Suprapubic skin (tissue), 4 donors: ENCODE results near the gene ANKS4B. TPM values are rescaled to one million over a fixed set of nuclear protein-coding genes. Genes with fewer than 3 reads are reported as not detected.

Experiments used
- DNase-seq, 2 donors: peaks; one replicate each; pipeline ENCODE4 v3.0.0-alpha.2; 2019; ENCODE audit warnings: low spot score in 2 of 2
- H3K27ac ChIP-seq: fragments of 200-600 bp; sonication (generic); one replicate; pipeline ENCODE4 v1.5.1; 2019
- H3K27me3 ChIP-seq: fragments of 200-600 bp; sonication (generic); one replicate; pipeline ENCODE4 v1.5.1; 2019
- H3K36me3 ChIP-seq: fragments of 200-600 bp; sonication (generic); one replicate; pipeline ENCODE4 v1.5.1; 2019
- H3K4me1 ChIP-seq: fragments of 200-600 bp; sonication (generic); one replicate; pipeline ENCODE4 v1.5.1; 2019
- H3K4me3 ChIP-seq: fragments of 200-600 bp; sonication (generic); one replicate; pipeline ENCODE4 v1.5.1; 2019; ENCODE audit warnings: mild to moderate bottlenecking
- H3K9me3 ChIP-seq: fragments of 200-600 bp; sonication (generic); one replicate; pipeline ENCODE4 v1.5.1; 2019
- EP300 ChIP-seq: sonication (generic); formaldehyde crosslinking; IDR thresholded peaks from one replicate; pipeline ENCODE4 v1.6.1; 2017; ENCODE audit warnings: antibody characterized with exemption
- POLR2A ChIP-seq, 2 donors: fragments of 450-650 bp; IDR thresholded peaks; one replicate each; pipeline ENCODE4 v1.6.1; 2017; ENCODE audit warnings: antibody characterized with exemption in 2 of 2, mild to moderate bottlenecking in 2 of 2, moderate library complexity in 2 of 2
- POLR2AphosphoS5 ChIP-seq, 3 donors: sonication (generic); formaldehyde crosslinking; IDR thresholded peaks; one replicate each; pipeline ENCODE4 v1.6.1; 2017; ENCODE audit warnings: antibody characterized with exemption in 3 of 3
- WGBS: methylation state at CpG from one replicate; pipeline ENCODE4 v1.1.5; 2018; 5-methylcytosine and 5-hydroxymethylcytosine counted together
- total RNA-seq, 4 donors: library from RNA; depleted of rRNA; stranded (reverse); fragments of >200 nt; gene quantifications; one replicate each; pipeline ENCODE4 v1.1.0, GENCODE V29; 2016
- TF ChIP-seq, protein P1 (sequence below), 2 donors: fragments of 200-600 bp in 1 of 2; fragments of 450-650 bp in 1 of 2; sonication (generic) in 1 of 2; IDR thresholded peaks; one replicate each; pipeline ENCODE4 v1.5.1; 2016 to 2019; ENCODE audit warnings: antibody characterized with exemption in 2 of 2, mild to moderate bottlenecking in 1 of 2, moderate library complexity in 1 of 2

ANKS4B gene
- total RNA-seq, 4 donors from 2014 or later, result not detected

DNA sequence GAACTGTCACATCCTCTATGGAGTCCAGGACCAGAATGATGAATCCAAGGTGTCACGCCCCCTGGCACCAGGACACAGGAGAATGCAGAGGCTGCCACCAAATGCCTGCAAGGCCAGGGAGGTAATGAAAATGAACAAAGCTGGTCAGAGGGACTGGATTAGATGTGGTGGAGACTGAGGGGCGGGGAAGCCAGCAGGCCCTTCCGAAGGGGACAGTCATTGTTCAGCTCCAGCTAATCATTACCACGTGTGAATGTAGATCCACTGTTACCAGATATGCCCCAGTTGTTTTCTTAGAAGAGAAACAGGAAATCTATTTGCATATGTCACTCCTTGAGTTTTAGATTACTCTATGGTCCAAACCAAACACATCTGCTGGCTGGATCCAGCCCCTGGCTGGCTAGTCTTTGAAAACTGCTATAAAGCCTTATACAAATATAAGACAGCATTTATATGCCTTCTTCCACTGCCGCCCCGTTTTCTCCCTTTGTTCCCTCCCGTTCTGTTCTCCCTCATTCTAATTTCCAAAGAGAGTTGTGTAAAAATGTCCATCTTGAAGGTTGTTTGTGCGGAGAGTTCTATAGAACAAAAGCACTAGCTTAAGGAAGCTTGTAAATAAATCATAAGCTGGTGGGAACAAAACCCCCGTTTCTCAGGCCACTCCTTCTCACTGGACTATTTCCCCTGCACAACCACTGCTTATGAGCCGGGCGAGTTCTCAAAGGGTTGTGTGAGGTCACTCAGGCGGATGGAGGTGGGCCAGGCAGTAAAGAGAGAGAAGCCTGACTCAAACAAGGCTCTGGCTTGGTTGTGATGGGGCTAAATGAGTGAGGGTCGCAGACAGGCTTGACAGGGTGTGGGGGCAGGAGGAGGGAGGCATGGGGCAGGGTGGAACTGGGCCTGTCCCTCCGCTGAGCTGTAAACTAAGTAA lies 30.4 kb downstream of the ANKS4B start:
- Histone ChIP-seq H3K36me3 (no peaks in the 10 kb centered on the region), H3K9me3 (no peaks in the 10 kb centered on the region), H3K27me3 (no peaks in the 10 kb centered on the region), H3K4me1 (peaks cover 4% of the 10 kb centered on the region), H3K4me3 (no peak overlapping the region), H3K27ac (peak overlapping the region; percentile 49)
- DNase-seq, result no peak
- TF ChIP-seq POLR2AphosphoS5 (IDR thresholded peaks at IDR 0.05), result no peak
- TF ChIP-seq POLR2A (IDR thresholded peaks at IDR 0.05), result no peak
- TF ChIP-seq EP300, result no peak
- TF ChIP-seq, protein P1, sequence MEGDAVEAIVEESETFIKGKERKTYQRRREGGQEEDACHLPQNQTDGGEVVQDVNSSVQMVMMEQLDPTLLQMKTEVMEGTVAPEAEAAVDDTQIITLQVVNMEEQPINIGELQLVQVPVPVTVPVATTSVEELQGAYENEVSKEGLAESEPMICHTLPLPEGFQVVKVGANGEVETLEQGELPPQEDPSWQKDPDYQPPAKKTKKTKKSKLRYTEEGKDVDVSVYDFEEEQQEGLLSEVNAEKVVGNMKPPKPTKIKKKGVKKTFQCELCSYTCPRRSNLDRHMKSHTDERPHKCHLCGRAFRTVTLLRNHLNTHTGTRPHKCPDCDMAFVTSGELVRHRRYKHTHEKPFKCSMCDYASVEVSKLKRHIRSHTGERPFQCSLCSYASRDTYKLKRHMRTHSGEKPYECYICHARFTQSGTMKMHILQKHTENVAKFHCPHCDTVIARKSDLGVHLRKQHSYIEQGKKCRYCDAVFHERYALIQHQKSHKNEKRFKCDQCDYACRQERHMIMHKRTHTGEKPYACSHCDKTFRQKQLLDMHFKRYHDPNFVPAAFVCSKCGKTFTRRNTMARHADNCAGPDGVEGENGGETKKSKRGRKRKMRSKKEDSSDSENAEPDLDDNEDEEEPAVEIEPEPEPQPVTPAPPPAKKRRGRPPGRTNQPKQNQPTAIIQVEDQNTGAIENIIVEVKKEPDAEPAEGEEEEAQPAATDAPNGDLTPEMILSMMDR (IDR thresholded peaks at IDR 0.05), result no peak
- WGBS, result 60% methylated on average over 14 of the region's 14 CpGs

DNA sequence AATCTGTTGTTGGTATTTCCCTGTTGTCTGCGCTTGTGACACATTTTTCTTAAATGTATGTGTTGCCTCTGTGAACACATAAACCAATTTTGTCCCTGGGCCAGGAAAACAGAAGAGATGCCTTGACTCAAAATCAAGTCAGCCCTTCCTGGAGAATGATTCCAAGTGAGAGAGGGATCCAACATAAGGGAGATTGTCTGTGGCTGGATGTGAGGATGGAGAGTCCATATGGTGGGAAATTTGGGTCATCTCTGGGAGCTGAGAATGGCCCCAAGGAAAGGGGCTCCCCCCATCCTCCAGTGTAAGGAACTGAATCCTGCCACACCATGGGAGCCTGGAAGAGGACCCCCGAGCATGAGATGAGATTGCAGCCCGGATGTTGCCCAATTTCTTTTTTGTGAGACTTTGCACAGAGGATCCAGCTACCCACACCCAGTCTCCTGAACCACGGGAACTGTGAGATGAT lies 31.1 kb downstream of the ANKS4B start:
- TF ChIP-seq POLR2A (IDR thresholded peaks at IDR 0.05) (no peak), EP300 (no peak), POLR2AphosphoS5 (IDR thresholded peaks at IDR 0.05) (no peak)
- TF ChIP-seq, protein P1 (IDR thresholded peaks at IDR 0.05), result no peak
- Histone ChIP-seq H3K4me1 (peaks cover 4% of the 10 kb centered on the region), H3K27me3 (no peaks in the 10 kb centered on the region), H3K36me3 (no peaks in the 10 kb centered on the region), H3K4me3 (no peak overlapping the region), H3K27ac (peak overlapping the region; percentile 49), H3K9me3 (no peaks in the 10 kb centered on the region)
- 82% methylated on average over 4 of the region's 4 CpGs for WGBS
- DNase-seq, result no peak

DNA sequence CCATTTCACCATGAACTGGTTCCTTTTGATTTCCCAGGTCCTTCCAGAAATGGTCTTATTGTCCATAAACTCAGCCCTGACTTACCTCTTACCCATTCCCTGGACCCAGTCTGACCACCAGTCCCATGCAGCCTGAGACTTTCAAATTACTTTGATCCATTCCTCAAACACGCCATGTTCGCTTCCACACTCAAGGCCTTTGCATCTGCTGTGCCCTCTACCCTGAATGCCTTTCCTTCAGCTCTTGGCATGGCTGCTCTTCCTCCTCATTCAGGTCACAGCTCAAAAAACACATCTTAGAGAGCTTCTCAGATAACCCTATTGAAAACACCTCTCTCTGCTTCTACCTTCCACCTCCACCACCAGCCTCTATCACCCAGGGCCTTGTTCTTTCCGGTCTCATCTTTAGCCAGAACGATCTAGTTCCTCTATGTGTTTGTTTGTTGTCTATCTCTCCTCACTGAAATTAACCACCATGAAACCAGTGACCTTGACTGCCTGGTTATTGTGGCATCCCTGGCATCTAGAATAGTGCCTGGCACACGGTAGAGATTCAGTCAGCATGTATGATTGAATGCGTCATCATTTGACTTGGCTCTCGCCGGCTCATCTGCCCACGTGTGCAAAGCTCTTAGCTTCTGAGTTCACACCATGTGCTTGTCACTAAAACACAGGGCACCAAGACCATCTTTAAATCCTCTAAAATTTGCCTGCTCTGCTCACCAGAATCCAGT lies 31.8 kb downstream of the ANKS4B start:
- DNase-seq, result no peak

DNA sequence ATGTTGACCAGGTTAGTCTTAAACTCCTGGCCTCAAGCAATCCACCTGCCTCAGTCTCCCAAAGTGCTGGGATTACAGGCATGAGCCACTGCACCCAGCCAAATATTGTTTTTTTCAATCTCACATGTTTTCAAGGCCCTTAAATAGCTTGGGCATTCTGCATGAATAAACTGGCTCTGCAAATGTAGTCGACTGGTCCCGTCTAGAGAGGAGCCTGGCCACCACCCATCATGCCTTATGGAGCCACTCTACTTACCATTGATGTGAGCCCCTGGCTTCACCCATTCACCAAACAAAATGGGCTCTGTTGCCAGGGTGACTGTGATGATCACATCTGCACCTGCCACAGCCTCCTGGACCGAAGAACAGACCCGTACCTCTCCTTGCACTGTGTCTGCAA lies 33.8 kb downstream of the ANKS4B start:
- H3K9me3 ChIP-seq, result no peaks in the 10 kb centered on the region
- no peaks in the 10 kb centered on the region for H3K36me3 ChIP-seq
- H3K27me3 ChIP-seq, result no peaks in the 10 kb centered on the region
- H3K4me1 ChIP-seq, result peaks cover 4% of the 10 kb centered on the region
- H3K27ac ChIP-seq, result no peak overlapping the region
- WGBS, result 88% methylated on average over 4 of the region's 4 CpGs
- TF ChIP-seq, protein P1 (IDR thresholded peaks at IDR 0.05), result no peak
- TF ChIP-seq EP300, result no peak
- DNase-seq, result no peak
- no peak overlapping the region for H3K4me3 ChIP-seq

More for the DNA sequence above, 31.8 kb downstream of the ANKS4B start:
- Histone ChIP-seq H3K27ac (no peak overlapping the region), H3K9me3 (no peaks in the 10 kb centered on the region), H3K36me3 (no peaks in the 10 kb centered on the region), H3K4me3 (no peak overlapping the region), H3K27me3 (no peaks in the 10 kb centered on the region), H3K4me1 (peaks cover 4% of the 10 kb centered on the region)
- 64% methylated on average over 9 of the region's 9 CpGs for WGBS
- TF ChIP-seq POLR2AphosphoS5 (IDR thresholded peaks at IDR 0.05) (no peak), POLR2A (IDR thresholded peaks at IDR 0.05) (no peak), EP300 (no peak)
- TF ChIP-seq, protein P1 (IDR thresholded peaks at IDR 0.05), result no peak

DNA sequence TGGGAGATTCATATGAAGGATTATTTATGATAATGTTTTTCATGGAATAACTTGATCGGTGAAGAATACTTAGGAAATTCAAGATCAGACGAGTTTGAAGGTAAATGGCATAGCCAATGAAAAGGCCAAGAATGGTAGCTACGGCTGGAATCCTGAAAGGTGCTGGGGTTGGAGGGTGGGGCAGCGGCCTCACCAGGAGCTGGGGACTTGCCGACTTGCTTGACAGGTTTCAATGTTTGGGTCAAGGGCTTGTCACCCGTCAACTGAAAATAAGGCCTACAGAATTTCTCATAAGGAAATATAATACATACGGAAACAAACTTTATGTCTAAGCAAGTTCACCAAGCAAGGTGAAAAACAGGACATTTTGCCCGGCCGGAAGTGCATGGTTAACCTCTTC lies 34.7 kb downstream of the ANKS4B start:
- Histone ChIP-seq H3K4me1 (peaks cover 4% of the 10 kb centered on the region), H3K9me3 (no peaks in the 10 kb centered on the region), H3K4me3 (no peak overlapping the region), H3K36me3 (no peaks in the 10 kb centered on the region), H3K27me3 (no peaks in the 10 kb centered on the region), H3K27ac (no peak overlapping the region)
- no peak for DNase-seq
- TF ChIP-seq POLR2AphosphoS5 (IDR thresholded peaks at IDR 0.05) (no peak), EP300 (no peak), POLR2A (IDR thresholded peaks at IDR 0.05) (no peak)
- TF ChIP-seq, protein P1 (IDR thresholded peaks at IDR 0.05), result no peak
- 88% methylated on average over 9 of the region's 9 CpGs for WGBS
